Body of pancreas (tissue), 4 donors: Measurements from ENCODE around the gene TUT7.

Experiments
- CTCF ChIP-seq, 7 experiments: fragments of 450-650 bp in 4 of 7; fragments of 200-600 bp in 3 of 7; sonication (generic) in 3 of 7; IDR thresholded peaks; one replicate each; pipeline ENCODE4 v1.5.1; 2016 to 2019; ENCODE audit warnings: antibody characterized with exemption in 7 of 7
- POLR2A ChIP-seq, 3 donors: fragments of 450-650 bp; IDR thresholded peaks; one replicate each; pipeline ENCODE4 v1.6.1; 2016; ENCODE audit warnings: antibody characterized with exemption in 3 of 3, mild to moderate bottlenecking in 2 of 3

- no peak for TF ChIP-seq CTCF (IDR thresholded peaks at IDR 0.05)
- no peak for TF ChIP-seq POLR2A (IDR thresholded peaks at IDR 0.05)
Observed at GRCh38 chr9:86387376-86387775, 33.2 kb upstream of the TUT7 start.
